Loucy (cell line): Measurements from ENCODE around the gene INF2.
"Not testable (repeated sequence)": the region's sequence is repeated elsewhere in the genome, so short reads cannot be mapped to it uniquely, and the experiment has no call there.

Source experiments
- H2AFZ ChIP-seq: fragments of 200-600 bp; sonication (generic); 2 replicates; pipeline ENCODE4 v1.6.0; 2016; ENCODE audit warnings: antibody characterized with exemption, mild to moderate bottlenecking, low read length, moderate library complexity
- H3F3A ChIP-seq: fragments of 200-600 bp; 2 replicates; pipeline ENCODE4 v1.6.0; 2016; ENCODE audit warnings: antibody characterized with exemption, low read depth, mild to moderate bottlenecking
- H3K27me3 ChIP-seq: fragments of 200-600 bp; sonication (generic); 2 replicates; pipeline ENCODE4 v1.6.1; 2014; ENCODE audit warnings: low read length, mild to moderate bottlenecking; ENCODE audit not compliant: insufficient read depth, poor library complexity, severe bottlenecking
- H3K36me3 ChIP-seq: fragments of 200-600 bp; sonication (generic); 2 replicates; pipeline ENCODE4 v1.6.1; 2016; ENCODE audit warnings: low read length; ENCODE audit not compliant: insufficient read depth
- H3K4me1 ChIP-seq: fragments of 200-600 bp; sonication (generic); 2 replicates; pipeline ENCODE4 v1.5.1; 2014; ENCODE audit warnings: low read length, mild to moderate bottlenecking; ENCODE audit not compliant: insufficient read depth, poor library complexity, severe bottlenecking
- H3K4me2 ChIP-seq: fragments of 200-600 bp; sonication (generic); 2 replicates; pipeline ENCODE4 v1.6.0; 2014; ENCODE audit warnings: antibody characterized with exemption, low read length, low read depth, mild to moderate bottlenecking; ENCODE audit not compliant: poor library complexity, severe bottlenecking
- H3K4me3 ChIP-seq: fragments of 200-600 bp; sonication (generic); 2 replicates; pipeline ENCODE4 v1.5.1; 2014; ENCODE audit warnings: low read length, mild to moderate bottlenecking, mixed read lengths; ENCODE audit not compliant: poor library complexity, severe bottlenecking
- H3K79me2 ChIP-seq: fragments of 200-600 bp; sonication (generic); 2 replicates; pipeline ENCODE4 v1.6.1; 2014; ENCODE audit warnings: low read length; ENCODE audit not compliant: insufficient read depth
- H3K9ac ChIP-seq: fragments of 200-600 bp; sonication (generic); 2 replicates; pipeline ENCODE4 v1.6.0; 2014; ENCODE audit warnings: mild to moderate bottlenecking, low read depth, low read length, moderate library complexity; ENCODE audit not compliant: poor library complexity, severe bottlenecking
- H3K9me2 ChIP-seq: fragments of 200-600 bp; sonication (generic); replicated peaks from 2 replicates; pipeline ENCODE4 v1.6.1; 2016; ENCODE audit warnings: low read depth, low read length, mixed read lengths
- H3K9me3 ChIP-seq: fragments of 200-600 bp; sonication (generic); 2 replicates; pipeline ENCODE4 v1.6.1; 2014; ENCODE audit warnings: mild to moderate bottlenecking, antibody characterized with exemption, low read length, low read depth; ENCODE audit not compliant: insufficient read depth
- H4K20me1 ChIP-seq: fragments of 200-600 bp; sonication (generic); 2 replicates; pipeline ENCODE4 v1.6.0; 2014; ENCODE audit warnings: antibody characterized with exemption, low read length, mild to moderate bottlenecking; ENCODE audit not compliant: insufficient read depth, poor library complexity, severe bottlenecking
- EZH2phosphoT487 ChIP-seq: fragments of 200-600 bp; IDR thresholded peaks from 2 replicates; pipeline ENCODE4 v1.6.1; 2018; ENCODE audit warnings: antibody characterized with exemption, mild to moderate bottlenecking, moderate library complexity, borderline replicate concordance
- TF ChIP-seq, protein P1 (sequence below): fragments of 200-600 bp; sonication (generic); conservative IDR thresholded peaks from 2 replicates; pipeline ENCODE4 v1.5.1; 2014; ENCODE audit warnings: mild to moderate bottlenecking, antibody characterized with exemption, low read length

INF2 gene

DNA sequence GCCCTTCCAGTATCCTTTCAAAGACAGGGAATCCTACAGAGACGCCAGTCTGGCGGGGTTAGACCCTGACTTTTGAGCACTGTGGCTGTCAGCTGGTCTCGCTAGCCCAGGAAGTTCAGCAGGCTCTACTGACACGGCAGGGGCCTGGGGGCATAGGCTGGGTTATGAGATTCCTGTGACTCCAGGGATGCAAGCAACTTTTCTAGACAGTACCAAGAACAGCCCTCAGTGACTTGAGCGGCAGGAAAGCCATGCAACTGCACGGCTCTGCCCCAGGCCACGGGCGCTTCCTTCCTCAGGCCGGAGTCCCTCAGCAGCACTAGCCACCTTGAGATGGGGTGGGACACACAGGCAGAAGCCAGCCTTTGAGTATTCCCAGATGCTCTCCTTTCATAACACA, 58.5 kb downstream of the INF2 start:
- Histone ChIP-seq H3K9me3 (no peaks in the 10 kb centered on the region), H3K4me3 (no peak overlapping the region), H3K79me2 (no peaks in the 10 kb centered on the region), H2AFZ (no peak overlapping the region), H3K36me3 (no peaks in the 10 kb centered on the region), H4K20me1 (no peaks in the 10 kb centered on the region), H3K4me2 (no peak overlapping the region), H3F3A (no peaks in the 10 kb centered on the region), H3K27me3 (no peaks in the 10 kb centered on the region), H3K9me2 (no peaks in the 10 kb centered on the region), H3K4me1 (peaks cover 7% of the 10 kb centered on the region), H3K9ac (no peak overlapping the region)
- no peak for TF ChIP-seq EZH2phosphoT487
- TF ChIP-seq, protein P1, sequence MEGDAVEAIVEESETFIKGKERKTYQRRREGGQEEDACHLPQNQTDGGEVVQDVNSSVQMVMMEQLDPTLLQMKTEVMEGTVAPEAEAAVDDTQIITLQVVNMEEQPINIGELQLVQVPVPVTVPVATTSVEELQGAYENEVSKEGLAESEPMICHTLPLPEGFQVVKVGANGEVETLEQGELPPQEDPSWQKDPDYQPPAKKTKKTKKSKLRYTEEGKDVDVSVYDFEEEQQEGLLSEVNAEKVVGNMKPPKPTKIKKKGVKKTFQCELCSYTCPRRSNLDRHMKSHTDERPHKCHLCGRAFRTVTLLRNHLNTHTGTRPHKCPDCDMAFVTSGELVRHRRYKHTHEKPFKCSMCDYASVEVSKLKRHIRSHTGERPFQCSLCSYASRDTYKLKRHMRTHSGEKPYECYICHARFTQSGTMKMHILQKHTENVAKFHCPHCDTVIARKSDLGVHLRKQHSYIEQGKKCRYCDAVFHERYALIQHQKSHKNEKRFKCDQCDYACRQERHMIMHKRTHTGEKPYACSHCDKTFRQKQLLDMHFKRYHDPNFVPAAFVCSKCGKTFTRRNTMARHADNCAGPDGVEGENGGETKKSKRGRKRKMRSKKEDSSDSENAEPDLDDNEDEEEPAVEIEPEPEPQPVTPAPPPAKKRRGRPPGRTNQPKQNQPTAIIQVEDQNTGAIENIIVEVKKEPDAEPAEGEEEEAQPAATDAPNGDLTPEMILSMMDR = no peak

DNA sequence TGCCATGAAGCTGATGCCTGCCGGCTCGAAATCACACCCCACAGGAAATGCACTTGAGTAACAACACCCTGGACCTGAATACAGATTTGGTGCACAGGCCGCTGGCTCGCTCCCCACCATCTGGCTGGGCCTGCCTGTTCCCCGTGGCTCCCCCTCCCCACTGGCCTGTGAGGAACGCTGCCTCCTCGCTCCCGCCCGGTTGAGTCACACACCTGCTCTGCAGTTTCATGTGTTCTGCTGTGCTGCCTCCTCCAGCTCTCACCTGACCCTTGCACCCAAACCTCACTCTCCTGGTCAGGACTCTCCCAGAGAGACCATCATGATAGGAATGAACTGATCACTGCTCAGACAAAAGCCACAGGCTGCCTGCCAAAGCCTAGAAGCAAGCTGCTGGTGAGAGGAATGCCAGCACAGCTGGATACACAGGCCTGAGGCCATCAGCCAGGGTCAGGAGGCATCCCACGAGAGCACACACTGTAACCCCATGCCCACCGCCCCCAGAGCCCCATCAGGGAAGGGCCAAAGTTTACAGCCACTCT, 59.8 kb downstream of the INF2 start:
- Histone ChIP-seq H3K79me2 (peaks cover 12% of the 10 kb centered on the region), H3K4me1 (peaks cover 11% of the 10 kb centered on the region), H3K36me3 (no peaks in the 10 kb centered on the region), H3K9ac (no peak overlapping the region), H3K4me3 (no peak overlapping the region), H3K9me2 (no peaks in the 10 kb centered on the region), H2AFZ (no peak overlapping the region), H4K20me1 (peaks cover 12% of the 10 kb centered on the region), H3K27me3 (no peaks in the 10 kb centered on the region), H3F3A (no peaks in the 10 kb centered on the region), H3K9me3 (no peaks in the 10 kb centered on the region), H3K4me2 (no peak overlapping the region)
- TF ChIP-seq, protein P1 = no peak
- TF ChIP-seq EZH2phosphoT487 = no peak

DNA sequence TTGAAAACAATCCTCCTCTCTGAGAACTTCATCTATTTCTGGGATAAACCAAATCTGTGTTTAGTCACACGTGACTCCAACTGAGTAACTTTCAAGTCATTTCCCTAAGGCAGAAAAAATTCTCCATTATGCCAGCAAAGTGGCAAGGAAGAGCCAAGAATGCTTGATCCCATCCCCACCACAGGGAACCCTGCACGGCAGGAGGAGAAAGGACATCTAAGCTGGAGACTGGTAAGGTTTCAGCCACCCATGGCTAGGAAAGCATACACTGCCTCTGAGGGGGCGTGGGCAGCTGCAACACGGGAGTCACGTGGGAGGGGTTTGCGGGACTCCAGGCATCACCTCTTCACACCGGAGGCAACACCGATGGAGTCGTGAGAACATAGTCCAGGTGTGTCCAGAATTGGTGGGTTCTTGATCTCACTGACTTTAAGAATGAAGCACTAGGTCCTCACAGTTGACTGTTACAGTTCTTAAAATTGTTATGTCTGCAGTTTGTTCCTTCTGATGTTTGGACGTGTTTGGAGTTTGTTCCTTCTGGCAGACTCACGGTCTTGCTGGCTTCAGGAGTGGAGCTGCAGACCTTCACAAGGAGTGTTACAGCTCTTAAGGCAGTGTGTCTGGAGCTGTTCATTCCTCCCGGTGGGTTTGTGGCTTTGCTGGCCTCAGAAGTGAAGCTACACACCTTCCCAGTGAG, 60.8 kb downstream of the INF2 start:
- no peak overlapping the region for H2AFZ ChIP-seq
- TF ChIP-seq, protein P1 = no peak
- TF ChIP-seq EZH2phosphoT487 = no peak
- no peak overlapping the region for H3K4me3 ChIP-seq
- no peaks in the 10 kb centered on the region for H3K36me3 ChIP-seq
- no peaks in the 10 kb centered on the region for H3K27me3 ChIP-seq
- H3K9me2 ChIP-seq = no peaks in the 10 kb centered on the region
- H3F3A ChIP-seq = no peaks in the 10 kb centered on the region
- no peak overlapping the region for H3K9ac ChIP-seq
- no peaks in the 10 kb centered on the region for H3K9me3 ChIP-seq
- peaks cover 22% of the 10 kb centered on the region for H4K20me1 ChIP-seq
- peaks cover 22% of the 10 kb centered on the region for H3K79me2 ChIP-seq
- H3K4me2 ChIP-seq = no peak overlapping the region
- H3K4me1 ChIP-seq = peaks cover 20% of the 10 kb centered on the region

DNA sequence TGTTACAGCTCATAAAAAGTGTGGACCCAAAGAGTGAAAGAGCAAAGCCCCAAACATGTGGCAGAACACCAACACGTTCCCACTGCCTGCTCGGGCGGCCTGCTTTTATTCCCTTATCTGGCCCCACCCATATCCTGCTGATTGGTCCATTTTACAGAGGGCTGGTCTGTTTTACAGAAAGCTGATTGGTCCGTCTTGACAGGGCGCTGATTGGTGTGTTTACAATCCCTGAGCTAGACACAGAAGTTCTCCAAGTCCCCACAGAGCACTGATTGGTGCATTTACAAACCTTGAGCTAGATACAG, 61.3 kb downstream of the INF2 start:
- H3F3A ChIP-seq, H2AFZ ChIP-seq, H3K27me3 ChIP-seq, H3K4me2 ChIP-seq, H3K9me3 ChIP-seq, H3K9ac ChIP-seq, H3K4me3 ChIP-seq, H3K36me3 ChIP-seq, H3K9me2 ChIP-seq: not testable (repeated sequence)
- Histone ChIP-seq H3K4me1 (peaks cover 25% of the 10 kb centered on the region), H3K79me2 (peaks cover 27% of the 10 kb centered on the region), H4K20me1 (peaks cover 25% of the 10 kb centered on the region)
